Stomach (tissue), 9 donors: ENCODE data around the gene SH3PXD2A. TPM values are rescaled to one million over a fixed set of nuclear protein-coding genes. Genes with fewer than 3 reads are reported as not detected.
A peak's percentile ranks its signal among the peaks of the same experiment; 100 is the strongest.

Experiments used
- DNase-seq, 2 donors: peaks; one replicate each; pipeline versions ENCODE4 v3.0.0 to v3.0.0-alpha.2; 2013 to 2019
- H3K27ac ChIP-seq, 5 donors: fragments of 200-600 bp in 4 of 5; sonication (generic) in 4 of 5; one replicate each; pipeline ENCODE4 v1.5.1; 2013 to 2019; ENCODE audit warnings: mild to moderate bottlenecking in 1 of 5, moderate library complexity in 1 of 5
- H3K27me3 ChIP-seq, 3 donors: fragments of 200-600 bp; sonication (generic); one replicate each; pipeline ENCODE4 v1.5.1; 2017 to 2019; ENCODE audit warnings: mixed run types in 1 of 3
- H3K36me3 ChIP-seq, 4 donors: fragments of 200-600 bp; sonication (generic); 1 replicate in 3 of 4; 2 replicates in 1 of 4; pipeline ENCODE4 v1.5.1; 2016 to 2019
- H3K4me1 ChIP-seq, 4 donors: fragments of 200-600 bp; sonication (generic); one replicate each; pipeline ENCODE4 v1.5.1; 2016 to 2019
- H3K4me3 ChIP-seq, 4 donors: fragments of 200-600 bp; sonication (generic) in 3 of 4; one replicate each; pipeline ENCODE4 v1.5.1; 2016 to 2019; ENCODE audit warnings: mild to moderate bottlenecking in 1 of 4
- H3K9me3 ChIP-seq, 4 donors: fragments of 200-600 bp; sonication (generic); one replicate each; pipeline ENCODE4 v1.5.1; 2016 to 2019
- EP300 ChIP-seq: sonication (generic); formaldehyde crosslinking; IDR thresholded peaks from one replicate; pipeline ENCODE4 v1.6.1; 2017; ENCODE audit warnings: antibody characterized with exemption
- POLR2A ChIP-seq, 4 donors: fragments of 450-650 bp; IDR thresholded peaks; one replicate each; pipeline ENCODE4 v1.6.1; 2016; ENCODE audit warnings: antibody characterized with exemption in 4 of 4, control low read depth in 2 of 4, mild to moderate bottlenecking in 1 of 4, moderate library complexity in 1 of 4
- POLR2AphosphoS5 ChIP-seq, 3 donors: sonication (generic); formaldehyde crosslinking; IDR thresholded peaks; one replicate each; pipeline ENCODE4 v1.6.1; 2016; ENCODE audit warnings: antibody characterized with exemption in 3 of 3
- WGBS, 5 donors: extraction: QIAGEN DNeasy Blood & Tissue Kit in 3 of 5; methylation state at CpG; one replicate each; pipeline versions ENCODE4 v1.1.5 to v1.1.7; 2013 to 2018; 5-methylcytosine and 5-hydroxymethylcytosine counted together
- intact Hi-C: fragments of 100-400 bp; cut with DNase I; formaldehyde crosslinking; loops from one replicate; pipeline ENCODE4 v1.15.1; 2023; ENCODE audit warnings: low total_unique reads
- polyA plus RNA-seq, 3 donors: library from polyadenylated mRNA; stranded (reverse); fragments of 200-250 nt; gene quantifications; one replicate each; pipeline ENCODE4 v1.2.3, GENCODE V29; 2013
- total RNA-seq, 5 donors: library from RNA; depleted of rRNA; stranded (reverse); fragments of >200 nt; gene quantifications; one replicate each; pipeline versions ENCODE4 v1.1.0 to v1.2.3, GENCODE V29; 2014 to 2016
- TF ChIP-seq, protein P1 (sequence below), 7 experiments: fragments of 450-650 bp in 4 of 7; fragments of 200-600 bp in 3 of 7; sonication (generic) in 3 of 7; IDR thresholded peaks; one replicate each; pipeline ENCODE4 v1.5.1; 2016 to 2019; ENCODE audit warnings: antibody characterized with exemption in 7 of 7, control low read depth in 2 of 7, mild to moderate bottlenecking in 1 of 7
- donor health status: healthy with polysubstance abuse.
- donor health status: Bipolar disorder and iron deficiency.
- donor health status: healthy.

SH3PXD2A gene
- total and polyA plus RNA-seq, 8 donors: 12.8 to 51.6 (median 24.0) TPM

DNA sequence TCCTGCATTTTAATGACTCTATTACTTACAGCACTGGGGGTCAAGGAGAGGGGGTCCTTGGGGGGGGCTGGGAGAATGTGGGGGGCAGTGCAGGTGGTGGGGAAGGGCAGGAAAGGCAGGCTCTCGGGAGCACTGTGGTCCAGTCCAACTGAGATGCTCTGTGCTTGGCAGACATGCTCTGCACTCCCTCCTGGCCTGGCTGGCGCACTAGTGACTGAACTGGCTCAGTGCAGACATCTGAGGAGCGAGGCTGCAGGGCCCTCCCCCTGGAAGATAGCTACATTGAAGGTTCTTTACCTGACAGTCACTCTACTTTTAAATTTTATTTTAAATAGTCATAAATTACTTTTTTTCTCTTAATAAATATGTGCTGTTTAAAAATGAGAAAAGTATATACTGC lies 256.2 kb downstream of the SH3PXD2A start:
- Histone ChIP-seq H3K27me3 (no peaks in the 10 kb centered on the region), H3K4me3 (no peak overlapping the region), H3K36me3 (peaks cover 7 to 29% (median 27%) of the 10 kb centered on the region in 4 donors), H3K4me1 (peaks cover 0 to 33% (median 18%) of the 10 kb centered on the region in 4 donors), H3K9me3 (no peaks in the 10 kb centered on the region), H3K27ac (peak overlapping the region in 1 of 5 donors; percentile 22)
- WGBS, 5 donors: 47 to 66% (median 58%) methylated on average over 3 of the region's 3 CpGs
- TF ChIP-seq, protein P1, sequence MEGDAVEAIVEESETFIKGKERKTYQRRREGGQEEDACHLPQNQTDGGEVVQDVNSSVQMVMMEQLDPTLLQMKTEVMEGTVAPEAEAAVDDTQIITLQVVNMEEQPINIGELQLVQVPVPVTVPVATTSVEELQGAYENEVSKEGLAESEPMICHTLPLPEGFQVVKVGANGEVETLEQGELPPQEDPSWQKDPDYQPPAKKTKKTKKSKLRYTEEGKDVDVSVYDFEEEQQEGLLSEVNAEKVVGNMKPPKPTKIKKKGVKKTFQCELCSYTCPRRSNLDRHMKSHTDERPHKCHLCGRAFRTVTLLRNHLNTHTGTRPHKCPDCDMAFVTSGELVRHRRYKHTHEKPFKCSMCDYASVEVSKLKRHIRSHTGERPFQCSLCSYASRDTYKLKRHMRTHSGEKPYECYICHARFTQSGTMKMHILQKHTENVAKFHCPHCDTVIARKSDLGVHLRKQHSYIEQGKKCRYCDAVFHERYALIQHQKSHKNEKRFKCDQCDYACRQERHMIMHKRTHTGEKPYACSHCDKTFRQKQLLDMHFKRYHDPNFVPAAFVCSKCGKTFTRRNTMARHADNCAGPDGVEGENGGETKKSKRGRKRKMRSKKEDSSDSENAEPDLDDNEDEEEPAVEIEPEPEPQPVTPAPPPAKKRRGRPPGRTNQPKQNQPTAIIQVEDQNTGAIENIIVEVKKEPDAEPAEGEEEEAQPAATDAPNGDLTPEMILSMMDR (IDR thresholded peaks at IDR 0.05): no peak
- TF ChIP-seq POLR2AphosphoS5 (IDR thresholded peaks at IDR 0.05) (no peak), POLR2A (IDR thresholded peaks at IDR 0.05) (no peak), EP300 (no peak)
- intact Hi-C loops: loop anchor here (5.0 kb wide), 1 partner anchor 88 kb away; no protein-coding TSS in a partner anchor
- no peak for DNase-seq

DNA sequence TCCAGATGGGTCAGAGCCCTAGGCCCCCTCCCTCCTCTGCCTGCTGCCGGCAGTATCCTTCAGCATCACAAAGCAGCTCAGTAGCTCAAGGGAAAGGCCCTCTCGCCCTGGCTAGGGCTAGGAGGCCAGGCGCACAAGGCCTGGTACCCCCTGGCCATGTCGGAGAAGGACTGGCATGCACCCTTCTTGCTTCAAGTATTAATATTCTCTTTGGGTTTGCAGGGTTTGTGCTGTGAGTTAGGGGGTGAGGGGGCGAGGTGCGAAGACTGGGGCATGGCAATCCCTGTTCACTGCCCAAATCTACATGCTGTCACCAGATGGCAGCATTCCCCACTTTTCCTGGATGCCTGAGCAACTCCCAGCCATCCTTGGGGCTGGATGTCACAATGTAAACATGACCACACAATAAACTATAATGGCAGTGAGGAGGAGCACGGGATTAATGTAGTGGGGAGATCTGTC lies 256.7 kb downstream of the SH3PXD2A start:
- DNase-seq: peak; percentile 60 to 91
- TF ChIP-seq POLR2AphosphoS5 (IDR thresholded peaks at IDR 0.05) (peak in 2 of 3 donors; percentile 41 to 69), EP300 (no peak)
- TF ChIP-seq, protein P1 (IDR thresholded peaks at IDR 0.05): peak in 5 of 7 experiments; percentile 37 to 83 (median 52)
- no peaks in the 10 kb centered on the region for H3K9me3 ChIP-seq
- peaks cover 7 to 24% (median 22%) of the 10 kb centered on the region in 4 donors for H3K36me3 ChIP-seq
- H3K27me3 ChIP-seq: no peaks in the 10 kb centered on the region
- peak overlapping the region in 1 of 5 donors; percentile 22 for H3K27ac ChIP-seq
- 40 to 51% (median 47%) methylated on average over 7 of the region's 7 CpGs for WGBS, 5 donors
- peaks cover 0 to 33% (median 18%) of the 10 kb centered on the region in 4 donors for H3K4me1 ChIP-seq
- intact Hi-C loops: loop anchor here (5.0 kb wide), 1 partner anchor 89 kb away; no protein-coding TSS in a partner anchor
- H3K4me3 ChIP-seq: no peak overlapping the region

DNA sequence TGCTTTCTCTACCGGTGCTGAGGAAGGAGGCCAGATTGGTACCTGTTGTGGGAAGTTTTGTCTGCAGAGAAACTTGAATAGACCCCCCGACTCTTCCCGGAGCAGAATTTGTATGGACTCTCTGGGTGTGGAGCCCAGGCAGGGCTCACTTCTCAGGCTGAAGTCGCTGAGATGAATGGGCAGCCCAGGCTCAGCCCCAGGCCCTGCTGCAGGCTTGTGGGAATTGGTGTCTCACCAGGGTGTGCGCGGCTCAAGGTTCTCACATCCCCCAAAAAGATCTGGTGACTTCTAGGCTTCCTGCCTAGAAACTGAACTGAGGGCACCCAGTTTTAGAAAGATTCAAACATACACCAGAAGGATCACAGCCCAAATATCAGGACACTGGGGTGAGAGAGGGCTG lies 258.4 kb downstream of the SH3PXD2A start:
- H3K27ac ChIP-seq: no peak overlapping the region
- no peak for DNase-seq
- peaks cover 0 to 8% (median 7%) of the 10 kb centered on the region in 4 donors for H3K36me3 ChIP-seq
- H3K27me3 ChIP-seq: no peaks in the 10 kb centered on the region
- WGBS, 5 donors: 67 to 88% (median 86%) methylated on average over 6 of the region's 6 CpGs
- H3K4me1 ChIP-seq: peaks cover 0 to 33% (median 18%) of the 10 kb centered on the region in 4 donors
- TF ChIP-seq EP300: no peak
- no peak for TF ChIP-seq POLR2AphosphoS5 (IDR thresholded peaks at IDR 0.05)
- no peak for TF ChIP-seq POLR2A (IDR thresholded peaks at IDR 0.05)
- TF ChIP-seq, protein P1 (IDR thresholded peaks at IDR 0.05): no peak
- H3K9me3 ChIP-seq: no peaks in the 10 kb centered on the region
- intact Hi-C loops: loop anchor here (5.0 kb wide), 1 partner anchor 90 kb away; no protein-coding TSS in a partner anchor
- no peak overlapping the region for H3K4me3 ChIP-seq

DNA sequence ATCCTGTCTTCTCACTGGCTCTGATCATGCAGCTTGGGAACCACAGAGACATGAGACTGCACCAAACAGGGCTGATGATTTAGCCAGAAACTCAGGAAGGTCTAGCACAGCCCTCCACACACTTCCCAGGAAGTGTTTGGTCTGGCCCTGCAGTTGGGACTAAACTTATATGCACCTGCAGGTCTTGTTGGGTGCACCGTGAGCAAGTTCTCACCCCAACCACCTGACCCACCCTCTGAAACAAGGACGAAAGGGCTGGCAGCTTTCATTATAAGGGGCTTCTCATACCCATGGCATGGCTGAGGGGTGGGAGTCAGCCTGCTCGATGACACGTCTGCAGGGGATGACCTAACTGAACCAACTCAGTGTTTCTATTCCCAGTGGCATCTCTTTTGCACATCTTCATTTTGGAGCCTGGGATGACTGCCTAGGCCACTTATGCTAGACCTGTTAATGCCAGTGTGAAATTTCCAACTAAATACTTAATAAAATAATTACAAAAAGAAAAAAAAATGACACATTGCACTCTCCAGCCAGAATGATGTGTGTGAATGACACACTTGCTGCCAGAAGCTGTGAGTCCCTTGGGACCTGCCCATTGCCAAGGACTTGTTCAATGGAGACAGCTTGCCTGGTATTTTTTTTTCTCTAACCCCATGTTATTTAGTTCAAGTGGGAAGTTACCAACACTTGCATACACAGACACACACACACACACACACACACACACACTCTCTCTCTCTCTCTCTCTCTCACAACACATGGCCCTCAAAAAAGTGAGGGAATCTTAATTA lies 259.2 kb downstream of the SH3PXD2A start:
- peaks cover 0 to 4% (median 2%) of the 10 kb centered on the region in 4 donors for H3K36me3 ChIP-seq
- no peaks in the 10 kb centered on the region for H3K27me3 ChIP-seq
- no peak for DNase-seq

More for the DNA sequence above, 259.2 kb downstream of the SH3PXD2A start:
- Histone ChIP-seq H3K4me3 (no peak overlapping the region), H3K9me3 (no peaks in the 10 kb centered on the region), H3K4me1 (peaks cover 0 to 32% (median 16%) of the 10 kb centered on the region in 4 donors), H3K27ac (no peak overlapping the region)
- TF ChIP-seq, protein P1 (IDR thresholded peaks at IDR 0.05): no peak
- TF ChIP-seq POLR2A (IDR thresholded peaks at IDR 0.05) (no peak), EP300 (no peak), POLR2AphosphoS5 (IDR thresholded peaks at IDR 0.05) (no peak)
- WGBS, 5 donors: 89 to 95% (median 90%) methylated on average over 4 of the region's 4 CpGs
- intact Hi-C loops: loop anchor here (5.0 kb wide), 1 partner anchor 91 kb away; no protein-coding TSS in a partner anchor
